IMR-90 (cell line): Measurements from ENCODE around the gene KRTAP9-1.

ENCODE experiments used
- BHLHE40 ChIP-seq: fragments of 150-350 bp; IDR thresholded peaks from 2 replicates; pipeline ENCODE4 v1.6.1; 2016; ENCODE audit warnings: mild to moderate bottlenecking, low read depth, low read length
- CEBPB ChIP-seq: IDR thresholded peaks from 2 replicates; pipeline ENCODE4 v1.6.1; 2012; ENCODE audit warnings: low read depth, low read length, improper control_type of control experiment
- FOS ChIP-seq: fragments of 150-350 bp; IDR thresholded peaks from 2 replicates; pipeline ENCODE4 v1.6.1; 2016; ENCODE audit warnings: low read depth, low read length
- MAFK ChIP-seq: IDR thresholded peaks from 2 replicates; pipeline ENCODE4 v1.6.1; 2012; ENCODE audit warnings: low read depth, low read length, improper control_type of control experiment
- POLR2A ChIP-seq: IDR thresholded peaks from 2 replicates; pipeline ENCODE4 v1.6.1; 2012; ENCODE audit warnings: mild to moderate bottlenecking, low read depth, low read length
- RAD21 ChIP-seq: IDR thresholded peaks from 2 replicates; pipeline ENCODE4 v1.6.1; 2012; ENCODE audit warnings: low read length, improper control_type of control experiment
- RFX5 ChIP-seq: IDR thresholded peaks from 2 replicates; pipeline ENCODE4 v1.8.0; 2012; ENCODE audit warnings: low read depth, mild to moderate bottlenecking, low read length, moderate library complexity
- SMC3 ChIP-seq: fragments of 150-350 bp; IDR thresholded peaks from 2 replicates; pipeline ENCODE4 v1.6.1; 2016; ENCODE audit warnings: low read depth, mild to moderate bottlenecking, antibody characterized with exemption, low read length, moderate library complexity
- TF ChIP-seq, protein P1 (sequence below): conservative IDR thresholded peaks from 2 replicates; pipeline ENCODE4 v1.5.1; 2012; ENCODE audit warnings: mild to moderate bottlenecking, low read depth, low read length, improper control_type of control experiment
- TF ChIP-seq, protein P2 (sequence below): fragments of 150-350 bp; IDR thresholded peaks from 2 replicates; pipeline ENCODE4 v1.6.1; 2017; ENCODE audit warnings: mild to moderate bottlenecking, antibody characterized with exemption, low read length, low read depth
- TF ChIP-seq, protein P3 (sequence below): fragments of 150-350 bp; IDR thresholded peaks from 2 replicates; pipeline ENCODE4 v1.6.1; 2016; ENCODE audit warnings: low read depth, mild to moderate bottlenecking, low read length, moderate library complexity, borderline replicate concordance

DNA sequence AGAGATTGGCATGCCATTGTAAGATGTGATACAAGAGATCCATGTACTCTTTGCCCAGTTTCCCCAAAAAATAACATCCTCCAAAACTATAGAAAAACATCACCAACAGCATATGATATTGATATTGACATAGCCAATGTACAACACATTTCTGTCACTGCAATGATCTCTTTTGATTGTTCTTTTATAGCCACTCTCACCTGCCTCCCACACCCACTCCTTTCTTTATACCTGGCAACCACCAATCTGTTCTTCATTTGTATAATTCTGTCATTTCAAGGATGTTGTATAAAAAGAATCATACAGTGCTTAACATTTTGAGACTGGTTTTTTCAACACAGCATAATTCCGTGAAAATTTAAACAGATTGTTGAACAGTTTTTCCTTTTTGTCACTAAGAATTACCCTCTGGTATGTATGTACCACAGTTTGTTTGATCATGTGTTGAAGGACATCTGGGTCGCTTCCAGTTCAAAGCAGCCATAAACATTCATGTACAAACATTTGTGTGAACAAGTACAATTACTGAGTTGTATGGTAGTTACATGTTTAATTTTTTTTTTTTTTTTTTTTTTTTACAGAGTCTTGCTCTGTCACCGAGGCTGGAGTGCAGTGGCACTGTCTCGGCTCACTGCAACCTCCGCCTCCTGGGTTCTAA is 9.9 kb downstream of the KRTAP9-1 start:
- TF ChIP-seq RFX5 (no peak), POLR2A (no peak), RAD21 (no peak), MAFK (no peak), CEBPB (no peak), SMC3 (no peak), BHLHE40 (no peak), FOS (no peak)
- TF ChIP-seq, protein P1, sequence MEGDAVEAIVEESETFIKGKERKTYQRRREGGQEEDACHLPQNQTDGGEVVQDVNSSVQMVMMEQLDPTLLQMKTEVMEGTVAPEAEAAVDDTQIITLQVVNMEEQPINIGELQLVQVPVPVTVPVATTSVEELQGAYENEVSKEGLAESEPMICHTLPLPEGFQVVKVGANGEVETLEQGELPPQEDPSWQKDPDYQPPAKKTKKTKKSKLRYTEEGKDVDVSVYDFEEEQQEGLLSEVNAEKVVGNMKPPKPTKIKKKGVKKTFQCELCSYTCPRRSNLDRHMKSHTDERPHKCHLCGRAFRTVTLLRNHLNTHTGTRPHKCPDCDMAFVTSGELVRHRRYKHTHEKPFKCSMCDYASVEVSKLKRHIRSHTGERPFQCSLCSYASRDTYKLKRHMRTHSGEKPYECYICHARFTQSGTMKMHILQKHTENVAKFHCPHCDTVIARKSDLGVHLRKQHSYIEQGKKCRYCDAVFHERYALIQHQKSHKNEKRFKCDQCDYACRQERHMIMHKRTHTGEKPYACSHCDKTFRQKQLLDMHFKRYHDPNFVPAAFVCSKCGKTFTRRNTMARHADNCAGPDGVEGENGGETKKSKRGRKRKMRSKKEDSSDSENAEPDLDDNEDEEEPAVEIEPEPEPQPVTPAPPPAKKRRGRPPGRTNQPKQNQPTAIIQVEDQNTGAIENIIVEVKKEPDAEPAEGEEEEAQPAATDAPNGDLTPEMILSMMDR, result no peak
- TF ChIP-seq, protein P2, sequence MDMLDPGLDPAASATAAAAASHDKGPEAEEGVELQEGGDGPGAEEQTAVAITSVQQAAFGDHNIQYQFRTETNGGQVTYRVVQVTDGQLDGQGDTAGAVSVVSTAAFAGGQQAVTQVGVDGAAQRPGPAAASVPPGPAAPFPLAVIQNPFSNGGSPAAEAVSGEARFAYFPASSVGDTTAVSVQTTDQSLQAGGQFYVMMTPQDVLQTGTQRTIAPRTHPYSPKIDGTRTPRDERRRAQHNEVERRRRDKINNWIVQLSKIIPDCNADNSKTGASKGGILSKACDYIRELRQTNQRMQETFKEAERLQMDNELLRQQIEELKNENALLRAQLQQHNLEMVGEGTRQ, result no peak
- TF ChIP-seq, protein P3, sequence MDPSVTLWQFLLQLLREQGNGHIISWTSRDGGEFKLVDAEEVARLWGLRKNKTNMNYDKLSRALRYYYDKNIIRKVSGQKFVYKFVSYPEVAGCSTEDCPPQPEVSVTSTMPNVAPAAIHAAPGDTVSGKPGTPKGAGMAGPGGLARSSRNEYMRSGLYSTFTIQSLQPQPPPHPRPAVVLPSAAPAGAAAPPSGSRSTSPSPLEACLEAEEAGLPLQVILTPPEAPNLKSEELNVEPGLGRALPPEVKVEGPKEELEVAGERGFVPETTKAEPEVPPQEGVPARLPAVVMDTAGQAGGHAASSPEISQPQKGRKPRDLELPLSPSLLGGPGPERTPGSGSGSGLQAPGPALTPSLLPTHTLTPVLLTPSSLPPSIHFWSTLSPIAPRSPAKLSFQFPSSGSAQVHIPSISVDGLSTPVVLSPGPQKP, result no peak
